Stimulated activated CD8-positive, alpha-beta memory T cell treated with anti-CD3 and anti-CD28 coated beads, Interleukin-12 subunit alpha, Interleukin-12 subunit beta, amount 100 ng/mL, for 24 hours (primary cell): ENCODE measurements around the gene TMUB2.
"Not testable (repeated sequence)": the region's sequence is repeated elsewhere in the genome, so short reads cannot be mapped to it uniquely, and the experiment has no call there.

ENCODE experiments used
- DNase-seq: peaks from one replicate; pipeline ENCODE4 v3.0.0-alpha.2; 2020; ENCODE audit errors: extremely low read depth

The TMUB2 gene

DNA sequence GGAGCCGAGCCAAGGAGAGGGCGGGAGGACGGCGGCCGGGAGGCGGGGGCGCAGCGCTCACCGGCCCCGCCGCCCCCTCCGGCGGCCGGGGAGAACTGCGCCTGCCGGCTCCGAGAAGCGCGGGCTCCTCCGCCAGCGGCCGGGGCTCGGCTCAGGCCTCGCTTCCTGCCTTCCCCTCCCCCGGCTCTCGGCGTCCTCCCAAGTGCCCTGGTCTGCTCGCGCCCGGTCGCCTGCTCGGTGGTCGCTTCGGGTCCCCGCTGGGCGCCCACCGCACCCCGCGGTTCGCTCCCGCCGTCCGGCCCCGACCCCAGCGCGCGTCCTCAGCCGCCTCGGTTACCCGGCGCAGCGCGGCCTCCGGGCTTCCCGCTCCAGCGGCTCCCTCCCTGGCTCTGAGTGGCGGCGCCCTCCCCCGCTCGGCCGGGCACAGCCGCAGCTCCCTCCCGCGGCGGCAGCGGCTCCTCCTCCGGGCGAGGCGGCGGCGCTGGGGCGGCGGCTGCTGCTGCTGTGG lies 32.4 kb downstream of the TMUB2 start:
- DNase-seq, result no peak

DNA sequence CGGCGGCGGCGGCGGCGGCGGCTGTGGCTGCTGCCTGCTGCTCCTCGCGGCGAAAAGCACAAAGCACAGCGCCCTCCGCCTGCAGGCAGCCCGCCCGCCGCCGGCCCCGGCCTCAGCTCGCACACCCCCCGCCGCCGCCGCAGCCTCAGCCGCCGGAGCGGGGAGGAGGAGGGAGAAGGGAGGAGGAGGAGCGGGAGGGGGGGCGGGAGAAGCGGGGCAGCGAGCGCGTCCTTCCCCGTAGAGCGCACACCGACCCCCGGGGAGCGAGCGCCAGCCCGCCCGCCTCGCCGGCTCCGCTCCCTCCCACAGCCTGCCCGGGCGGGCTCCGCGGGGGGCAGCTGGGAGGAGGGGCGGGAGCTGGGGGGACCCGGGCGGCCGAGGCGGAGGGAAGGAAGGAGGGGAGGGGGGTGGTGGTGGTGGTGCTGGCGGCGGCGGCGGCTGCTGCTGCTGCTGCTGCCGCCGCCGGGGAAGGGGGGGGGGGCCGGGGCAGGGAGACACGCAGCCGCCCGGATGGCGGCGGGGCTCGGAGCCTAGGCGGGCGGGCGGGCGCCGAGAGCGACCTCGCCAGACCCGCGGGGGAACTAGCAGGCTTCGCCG lies 32.9 kb downstream of the TMUB2 start, which contains the start of gene UBTF:
Gene UBTF, minus strand, starts transcription at position 60 of the 597 bp plus-strand sequence. CDS start 1,446 bp downstream, outside the sequence.
- DNase-seq, result no peak

- DNase-seq, result no peak
These were observed 33.7 kb downstream of the TMUB2 start for GRCh38 chr17:44220213-44221083.

- DNase-seq, result no peak
These were observed 34.5 kb downstream of the TMUB2 start for GRCh38 chr17:44221084-44221861.

DNA sequence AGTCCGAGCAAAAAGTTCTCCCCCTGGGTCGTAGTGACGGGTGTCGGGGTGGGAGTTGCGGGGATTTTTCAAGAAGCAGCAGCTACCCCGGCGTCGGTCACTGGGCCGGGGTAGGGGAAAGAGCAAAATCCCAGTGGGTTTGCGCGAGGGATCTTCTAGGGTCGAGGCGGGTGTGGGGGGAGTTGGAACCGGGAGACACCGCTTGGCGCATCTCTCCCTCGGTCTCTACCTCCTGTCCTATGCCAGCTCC lies 35.0 kb downstream of the TMUB2 start:
- DNase-seq, result no peak

DNA sequence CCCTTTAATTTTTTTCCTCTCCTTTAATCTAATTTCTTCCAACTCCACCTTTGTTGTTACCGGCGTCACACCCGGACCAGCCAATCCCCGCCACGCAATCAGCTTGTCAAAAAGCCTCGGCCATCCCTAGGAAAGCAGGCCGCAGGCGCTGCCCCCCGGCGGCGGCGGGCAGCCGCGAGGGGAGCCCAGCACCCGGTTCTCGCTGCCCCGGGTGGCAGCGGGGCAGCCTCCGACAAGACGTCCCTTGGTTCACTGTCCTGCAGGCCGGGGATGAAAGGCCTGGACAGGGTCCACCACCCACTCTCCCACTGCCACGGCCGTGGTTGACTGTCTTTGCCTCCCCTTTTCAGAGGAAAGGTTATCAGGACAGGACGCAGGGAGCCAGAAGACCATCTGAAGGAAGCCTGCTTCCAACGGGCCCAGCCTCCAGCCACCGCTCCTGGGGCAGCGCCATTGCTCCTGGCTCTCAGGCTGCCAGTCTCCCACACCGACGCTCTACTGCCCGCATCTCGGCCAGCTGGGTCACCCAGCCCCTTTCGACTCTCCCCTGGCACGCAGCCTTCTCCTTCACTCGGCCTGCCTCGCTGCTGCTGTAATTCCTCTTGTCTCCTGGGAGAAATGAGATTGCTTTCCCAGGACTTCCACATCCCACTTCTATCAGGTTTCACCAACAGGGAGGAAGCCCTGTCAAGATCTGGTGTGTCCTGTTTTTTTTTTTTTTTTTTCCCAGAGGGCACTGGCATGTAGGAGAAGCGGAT lies 35.5 kb downstream of the TMUB2 start:
- no peak for DNase-seq

DNA sequence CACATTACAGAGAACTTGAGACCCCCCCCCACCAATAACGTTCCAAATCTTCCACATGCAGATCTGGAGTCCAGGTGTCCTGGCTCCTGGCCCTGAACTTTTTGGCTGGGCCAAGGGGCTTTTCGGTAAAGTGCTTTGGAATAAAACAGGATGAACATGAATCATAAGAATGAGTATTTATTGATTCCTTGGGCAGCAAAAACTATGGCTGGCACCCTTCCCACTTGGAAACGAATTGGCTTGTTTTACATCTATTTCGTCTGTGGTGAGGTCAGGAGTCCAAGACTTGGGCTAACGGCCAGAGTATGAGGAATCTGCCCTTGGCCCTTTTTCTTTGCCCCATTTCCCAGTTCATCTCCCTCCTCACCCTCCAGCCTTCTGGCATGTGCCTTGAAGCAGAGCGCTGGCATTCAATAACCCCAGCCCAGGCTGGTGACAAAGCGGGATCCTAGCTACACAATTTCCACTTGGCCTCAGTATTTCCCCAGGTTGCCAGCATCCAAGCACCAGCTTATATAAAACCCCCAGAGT lies 36.8 kb downstream of the TMUB2 start:
- no peak for DNase-seq

GRCh38 chr17:44229090-44229489 lies 42.3 kb downstream of the TMUB2 start:
- no peak for DNase-seq

GRCh38 chr17:44230140-44230539 lies 43.4 kb downstream of the TMUB2 start:
- DNase-seq, result no peak

DNA sequence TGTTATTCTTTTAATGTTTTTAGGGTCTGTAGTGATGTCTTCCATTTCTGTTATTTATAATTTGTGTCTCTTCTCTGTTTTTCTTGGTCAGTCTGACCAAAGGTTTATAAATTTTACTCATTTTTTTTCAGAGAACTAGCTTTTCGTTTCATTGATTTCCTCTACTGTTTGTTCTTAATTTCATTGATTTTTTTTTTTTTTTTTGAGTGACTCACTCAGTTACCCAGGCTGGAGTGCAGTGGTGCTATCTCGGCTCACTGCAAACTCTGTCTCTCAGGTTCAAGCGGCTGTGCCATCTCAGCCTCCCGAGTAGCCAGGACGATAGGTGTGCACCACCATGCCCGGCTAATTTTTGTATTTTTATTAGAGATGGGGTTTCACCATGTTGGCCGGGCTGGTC lies 45.3 kb downstream of the TMUB2 start:
- DNase-seq, result no peak

GRCh38 chr17:44233582-44233981 lies 46.8 kb downstream of the TMUB2 start:
- DNase-seq, result no peak

GRCh38 chr17:44235583-44235936 lies 48.8 kb downstream of the TMUB2 start:
- no peak for DNase-seq

DNA sequence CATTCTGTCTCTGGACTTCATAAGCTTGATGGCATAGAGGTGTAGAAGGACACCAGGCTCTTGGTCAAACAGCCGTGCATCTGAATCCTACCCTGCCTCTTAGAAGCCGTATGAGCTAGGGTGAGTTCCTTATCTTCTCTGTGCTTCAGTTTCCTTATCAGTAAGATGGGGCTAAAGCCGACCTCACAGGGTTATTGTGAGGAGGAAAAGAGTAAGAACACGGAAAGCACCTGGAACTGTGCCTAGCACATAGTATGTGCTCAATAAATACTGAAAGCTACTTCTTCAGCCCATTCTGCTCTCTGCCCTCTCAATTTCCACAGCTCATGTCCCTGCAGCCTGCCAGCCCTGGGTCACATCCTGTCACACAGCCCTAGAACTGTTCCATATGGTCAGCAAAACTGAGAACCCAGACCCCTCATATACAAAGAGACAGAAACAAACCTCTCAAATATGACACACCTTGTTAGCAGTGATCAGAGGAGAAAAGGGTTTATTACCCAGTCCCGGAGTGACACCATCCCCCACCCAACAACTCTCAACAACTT lies 49.7 kb downstream of the TMUB2 start:
- DNase-seq, result no peak

- not testable (repeated sequence) for DNase-seq
These were observed 51.1 kb downstream of the TMUB2 start for GRCh38 chr17:44237886-44238285.

DNA sequence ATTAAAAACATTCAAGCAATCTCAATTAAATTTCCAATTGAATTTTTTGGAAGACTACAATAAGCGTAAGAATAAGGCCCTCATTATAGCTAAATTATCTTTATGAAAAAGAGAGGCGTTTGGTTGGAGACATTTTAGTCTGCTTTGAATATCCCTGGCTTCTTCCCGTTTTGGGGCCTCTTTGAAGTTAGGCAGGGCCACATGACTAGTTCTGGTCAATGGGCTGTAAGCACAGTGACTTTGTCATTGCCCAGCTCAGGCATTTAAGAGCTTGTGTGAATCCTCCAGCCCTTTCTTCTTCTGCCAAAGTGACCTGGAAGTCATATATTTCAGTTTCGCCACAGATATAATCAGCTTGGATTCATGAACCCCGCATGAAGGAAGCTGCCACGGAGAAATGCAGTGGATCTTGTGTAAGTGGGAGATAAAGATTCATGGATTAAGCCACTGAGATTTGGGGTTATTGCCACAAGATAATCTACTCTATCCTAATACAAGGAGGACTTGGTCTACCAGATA lies 54.4 kb downstream of the TMUB2 start:
- DNase-seq, result no peak
